Peyer's patch (tissue), 4 donors: ENCODE data around the gene GOLGA7B. TPM values are rescaled to one million over a fixed set of nuclear protein-coding genes. Genes with fewer than 3 reads are reported as not detected.

Source experiments
- DNase-seq, 3 donors: peaks; one replicate each; pipeline ENCODE4 v3.0.0-alpha.2; 2017 to 2019
- H3K27ac ChIP-seq, 4 donors: fragments of 200-600 bp; sonication (generic); one replicate each; pipeline ENCODE4 v1.5.1; 2016 to 2019
- H3K27me3 ChIP-seq, 2 donors: fragments of 200-600 bp; sonication (generic); one replicate each; pipeline ENCODE4 v1.5.1; 2019
- H3K36me3 ChIP-seq, 3 donors: fragments of 200-600 bp; sonication (generic); one replicate each; pipeline ENCODE4 v1.5.1; 2016 to 2019
- H3K4me1 ChIP-seq, 4 donors: fragments of 200-600 bp; sonication (generic); one replicate each; pipeline ENCODE4 v1.5.1; 2016 to 2019
- H3K4me3 ChIP-seq, 4 donors: fragments of 200-600 bp; sonication (generic); 1 replicate in 3 of 4; 2 replicates in 1 of 4; pipeline ENCODE4 v1.5.1; 2016 to 2019; ENCODE audit warnings: mild to moderate bottlenecking in 1 of 4
- H3K9me3 ChIP-seq, 4 donors: fragments of 200-600 bp; sonication (generic); one replicate each; pipeline ENCODE4 v1.5.1; 2016 to 2019; ENCODE audit warnings: mild to moderate bottlenecking in 1 of 4
- POLR2A ChIP-seq, 2 donors: fragments of 450-650 bp; IDR thresholded peaks; one replicate each; pipeline ENCODE4 v1.5.1; 2017; ENCODE audit warnings: antibody characterized with exemption in 2 of 2, mild to moderate bottlenecking in 2 of 2, moderate library complexity in 2 of 2
- total RNA-seq, 4 donors: library from RNA; depleted of rRNA; stranded (reverse); fragments of >200 nt; gene quantifications; one replicate each; pipeline ENCODE4 v1.1.0, GENCODE V29; 2016
- TF ChIP-seq, protein P1 (sequence below), 6 experiments: fragments of 450-650 bp in 4 of 6; fragments of 200-600 bp in 2 of 6; sonication (generic) in 1 of 6; IDR thresholded peaks; one replicate each; pipeline ENCODE4 v1.5.1; 2017 to 2019; ENCODE audit warnings: antibody characterized with exemption in 6 of 6, mild to moderate bottlenecking in 3 of 6, moderate library complexity in 1 of 6

The GOLGA7B gene
- total RNA-seq, 4 donors from 2014 or later, result 0.27 to 0.88 (median 0.79) TPM

DNA sequence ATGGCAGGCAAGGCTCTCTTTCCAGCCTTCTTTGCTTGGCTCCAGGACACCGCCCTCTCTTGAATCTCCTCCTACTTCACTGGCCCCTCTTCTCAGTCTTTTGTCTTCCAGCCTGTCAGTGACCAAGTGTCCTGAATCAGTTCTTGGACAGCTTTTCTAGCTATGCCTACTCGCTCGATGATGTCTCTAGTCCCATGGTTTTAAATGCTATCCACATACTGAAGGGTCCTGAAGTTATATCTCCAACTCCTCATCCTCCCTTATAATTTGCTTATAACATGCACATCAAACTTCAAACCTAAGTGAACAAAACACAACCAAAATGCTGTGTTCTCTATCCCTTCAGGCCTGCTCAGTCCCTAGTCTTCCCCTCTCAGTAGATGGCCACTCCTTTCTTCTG, 5.0 kb upstream of the GOLGA7B start:
- no peak for DNase-seq
- Histone ChIP-seq H3K27me3 (no peaks in the 10 kb centered on the region), H3K27ac (no peak overlapping the region), H3K36me3 (no peaks in the 10 kb centered on the region), H3K4me1 (no peaks in the 10 kb centered on the region), H3K9me3 (no peaks in the 10 kb centered on the region), H3K4me3 (no peak overlapping the region)
- TF ChIP-seq, protein P1, sequence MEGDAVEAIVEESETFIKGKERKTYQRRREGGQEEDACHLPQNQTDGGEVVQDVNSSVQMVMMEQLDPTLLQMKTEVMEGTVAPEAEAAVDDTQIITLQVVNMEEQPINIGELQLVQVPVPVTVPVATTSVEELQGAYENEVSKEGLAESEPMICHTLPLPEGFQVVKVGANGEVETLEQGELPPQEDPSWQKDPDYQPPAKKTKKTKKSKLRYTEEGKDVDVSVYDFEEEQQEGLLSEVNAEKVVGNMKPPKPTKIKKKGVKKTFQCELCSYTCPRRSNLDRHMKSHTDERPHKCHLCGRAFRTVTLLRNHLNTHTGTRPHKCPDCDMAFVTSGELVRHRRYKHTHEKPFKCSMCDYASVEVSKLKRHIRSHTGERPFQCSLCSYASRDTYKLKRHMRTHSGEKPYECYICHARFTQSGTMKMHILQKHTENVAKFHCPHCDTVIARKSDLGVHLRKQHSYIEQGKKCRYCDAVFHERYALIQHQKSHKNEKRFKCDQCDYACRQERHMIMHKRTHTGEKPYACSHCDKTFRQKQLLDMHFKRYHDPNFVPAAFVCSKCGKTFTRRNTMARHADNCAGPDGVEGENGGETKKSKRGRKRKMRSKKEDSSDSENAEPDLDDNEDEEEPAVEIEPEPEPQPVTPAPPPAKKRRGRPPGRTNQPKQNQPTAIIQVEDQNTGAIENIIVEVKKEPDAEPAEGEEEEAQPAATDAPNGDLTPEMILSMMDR (IDR thresholded peaks at IDR 0.05), result no peak
- no peak for TF ChIP-seq POLR2A (IDR thresholded peaks at IDR 0.05)

DNA sequence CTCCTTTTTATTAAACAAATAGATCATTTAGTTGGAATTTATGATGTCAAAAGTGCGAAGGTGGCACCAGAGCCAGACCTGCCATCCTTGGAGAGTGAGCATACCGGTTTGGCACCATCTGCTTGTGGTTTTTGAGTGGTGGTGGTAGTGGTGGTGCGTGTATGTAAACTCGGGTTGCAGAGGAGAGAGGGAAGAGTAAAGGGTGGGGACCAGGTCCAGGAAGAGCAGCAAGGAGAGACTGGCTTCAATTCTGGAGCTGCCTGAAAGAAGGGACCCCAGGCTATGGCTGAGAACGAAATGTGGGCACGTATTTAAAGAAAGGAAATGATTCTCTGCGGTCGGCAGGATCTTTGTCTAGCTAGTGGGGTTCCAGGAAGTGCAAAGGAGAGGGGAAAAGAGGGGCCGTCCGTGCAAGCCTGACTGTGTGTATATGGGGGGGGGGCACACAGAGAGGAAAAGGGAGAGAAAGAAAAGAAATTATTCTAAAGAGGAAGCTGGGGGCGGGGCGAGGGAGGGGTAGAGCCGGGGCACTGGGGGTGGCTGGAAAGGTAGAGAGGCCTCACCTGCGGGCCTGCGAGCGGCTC, 448 bp upstream of the GOLGA7B start:
- no peaks in the 10 kb centered on the region for H3K9me3 ChIP-seq
- H3K4me1 ChIP-seq, result peaks cover 0 to 10% (median 4%) of the 10 kb centered on the region in 4 donors
- peak overlapping the region; percentile 63 to 80 (median 72) for H3K4me3 ChIP-seq
- H3K36me3 ChIP-seq, result no peaks in the 10 kb centered on the region
- TF ChIP-seq POLR2A (IDR thresholded peaks at IDR 0.05), result no peak
- TF ChIP-seq, protein P1 (IDR thresholded peaks at IDR 0.05), result no peak
- H3K27me3 ChIP-seq, result no peaks in the 10 kb centered on the region
- peak overlapping the region in 3 of 4 donors; percentile 31 to 42 (median 42) for H3K27ac ChIP-seq
- peak in 1 of 3 donors; percentile 42 for DNase-seq

- no peaks in the 10 kb centered on the region for H3K9me3 ChIP-seq
- H3K27me3 ChIP-seq, result no peaks in the 10 kb centered on the region
- TF ChIP-seq, protein P1 (IDR thresholded peaks at IDR 0.05), result no peak
- TF ChIP-seq POLR2A (IDR thresholded peaks at IDR 0.05), result no peak
- DNase-seq, result no peak
- H3K27ac ChIP-seq, result no peak overlapping the region
- peaks cover 0 to 10% (median 4%) of the 10 kb centered on the region in 4 donors for H3K4me1 ChIP-seq
- peak overlapping the region; percentile 63 to 80 (median 72) for H3K4me3 ChIP-seq
- no peaks in the 10 kb centered on the region for H3K36me3 ChIP-seq
These were observed 803 bp downstream of the GOLGA7B start for GRCh38 chr10:97850446-97850845.

DNA sequence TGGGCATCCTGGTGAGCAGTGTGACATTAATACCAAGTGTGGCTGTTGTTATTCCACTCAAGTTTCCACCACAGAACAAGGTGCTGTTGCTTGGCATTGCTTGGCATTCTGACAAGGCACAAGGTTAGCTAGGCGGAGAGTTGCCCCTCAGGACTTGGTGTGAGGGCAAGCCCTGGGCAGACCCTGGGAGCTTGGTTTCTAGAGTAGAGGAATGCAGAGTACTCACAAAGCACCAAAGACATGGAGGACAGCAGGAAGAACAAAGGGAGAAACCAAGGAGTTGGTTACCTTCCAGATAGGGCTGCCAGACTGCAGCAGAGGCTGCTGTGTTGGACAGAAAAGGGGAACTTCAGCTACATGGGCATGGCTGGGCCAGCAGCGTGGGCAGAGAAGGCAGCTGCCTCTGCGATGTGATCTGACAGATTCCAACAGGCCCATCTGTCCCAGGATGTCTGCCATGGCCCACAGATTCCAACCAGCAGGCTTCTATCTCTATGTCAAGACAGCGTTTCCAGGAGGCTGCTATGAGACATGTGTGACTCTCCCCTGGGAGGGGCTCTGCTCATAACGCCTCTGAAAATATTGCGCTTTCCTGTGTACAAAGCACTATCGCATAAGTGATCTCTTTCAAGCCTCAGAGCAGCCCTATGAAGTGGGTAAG, 1.8 kb downstream of the GOLGA7B start:
- no peak for TF ChIP-seq POLR2A (IDR thresholded peaks at IDR 0.05)
- TF ChIP-seq, protein P1 (IDR thresholded peaks at IDR 0.05), result no peak
- no peak for DNase-seq
- no peaks in the 10 kb centered on the region for H3K36me3 ChIP-seq
- no peaks in the 10 kb centered on the region for H3K27me3 ChIP-seq
- H3K27ac ChIP-seq, result no peak overlapping the region
- H3K9me3 ChIP-seq, result no peaks in the 10 kb centered on the region
- H3K4me3 ChIP-seq, result no peak overlapping the region
- peaks cover 0 to 10% (median 4%) of the 10 kb centered on the region in 4 donors for H3K4me1 ChIP-seq

GRCh38 chr10:97852277-97852676, 2.6 kb downstream of the GOLGA7B start:
- Histone ChIP-seq H3K27me3 (no peaks in the 10 kb centered on the region), H3K9me3 (no peaks in the 10 kb centered on the region), H3K4me3 (no peak overlapping the region), H3K4me1 (peaks cover 0 to 10% (median 4%) of the 10 kb centered on the region in 4 donors), H3K36me3 (no peaks in the 10 kb centered on the region), H3K27ac (no peak overlapping the region)
- DNase-seq, result no peak
- TF ChIP-seq POLR2A (IDR thresholded peaks at IDR 0.05), result no peak
- TF ChIP-seq, protein P1 (IDR thresholded peaks at IDR 0.05), result no peak
